Retinal pigment epithelial cell (primary cell): ENCODE data around the gene EXOSC10.

ENCODE experiments used
- DNase-seq: peaks from one replicate; pipeline ENCODE4 v3.0.0-alpha.2; 2010; ENCODE audit warnings: low read depth
- H3K4me3 ChIP-seq: 2 replicates; pipeline ENCODE4 v1.5.1; 2011; ENCODE audit warnings: mild to moderate bottlenecking, low read length, control low read depth, moderate library complexity
- CTCF ChIP-seq: conservative IDR thresholded peaks from 2 replicates; pipeline ENCODE4 v1.5.1; 2011; ENCODE audit warnings: low read depth, low read length, control low read depth, inconsistent platforms

EXOSC10 gene

DNA sequence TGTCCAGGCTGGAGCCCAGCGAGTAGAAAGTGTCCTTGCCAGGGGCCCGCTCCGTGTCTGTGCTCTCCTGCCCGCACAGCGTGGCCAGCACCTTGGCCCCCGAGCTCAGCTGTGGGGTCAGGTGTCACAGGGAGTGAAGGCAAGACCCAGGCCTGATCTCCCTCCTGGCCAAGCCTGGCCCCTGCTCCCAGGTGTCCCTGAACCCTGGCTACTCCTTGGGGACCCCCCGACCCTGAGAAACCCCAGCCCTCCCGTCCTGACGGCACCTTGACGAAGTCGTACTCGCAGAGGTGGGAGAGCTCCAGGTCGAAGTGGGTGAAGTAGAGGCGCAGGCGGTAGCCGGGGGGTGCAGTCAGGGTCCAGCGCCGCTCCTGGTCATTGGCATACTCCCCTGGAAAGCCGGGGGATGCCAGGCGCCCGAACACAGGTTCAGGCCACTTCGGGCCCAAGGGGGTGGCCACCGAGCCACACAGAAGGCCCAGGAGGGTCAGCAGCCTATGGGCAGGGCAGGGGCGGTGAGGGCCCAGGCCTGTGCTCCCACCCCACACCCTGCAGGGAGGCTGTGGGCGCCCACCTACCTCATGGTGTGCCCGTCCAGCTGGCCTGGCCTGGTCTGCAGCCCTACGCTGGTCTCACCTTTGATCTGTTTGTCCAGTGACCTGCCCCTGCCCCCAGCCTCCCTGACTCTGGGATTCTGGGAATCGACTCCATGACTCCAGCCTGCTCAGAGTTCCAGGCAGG, 52.9 kb downstream of the EXOSC10 start, which contains the start of gene MASP2:
TSS of gene MASP2 (minus strand) at position 615 of the 741 bp plus-strand sequence. CDS start at position 583, 32 bp downstream.
- no peak within 1 kb of the TSS for H3K4me3 ChIP-seq
- DNase-seq = no peak
- TF ChIP-seq CTCF = no peak

GRCh38 chr1:11046270-11046566, 53.5 kb downstream of the EXOSC10 start:
- no peak for TF ChIP-seq CTCF
- H3K4me3 ChIP-seq = no peak overlapping the region
- no peak for DNase-seq

DNA sequence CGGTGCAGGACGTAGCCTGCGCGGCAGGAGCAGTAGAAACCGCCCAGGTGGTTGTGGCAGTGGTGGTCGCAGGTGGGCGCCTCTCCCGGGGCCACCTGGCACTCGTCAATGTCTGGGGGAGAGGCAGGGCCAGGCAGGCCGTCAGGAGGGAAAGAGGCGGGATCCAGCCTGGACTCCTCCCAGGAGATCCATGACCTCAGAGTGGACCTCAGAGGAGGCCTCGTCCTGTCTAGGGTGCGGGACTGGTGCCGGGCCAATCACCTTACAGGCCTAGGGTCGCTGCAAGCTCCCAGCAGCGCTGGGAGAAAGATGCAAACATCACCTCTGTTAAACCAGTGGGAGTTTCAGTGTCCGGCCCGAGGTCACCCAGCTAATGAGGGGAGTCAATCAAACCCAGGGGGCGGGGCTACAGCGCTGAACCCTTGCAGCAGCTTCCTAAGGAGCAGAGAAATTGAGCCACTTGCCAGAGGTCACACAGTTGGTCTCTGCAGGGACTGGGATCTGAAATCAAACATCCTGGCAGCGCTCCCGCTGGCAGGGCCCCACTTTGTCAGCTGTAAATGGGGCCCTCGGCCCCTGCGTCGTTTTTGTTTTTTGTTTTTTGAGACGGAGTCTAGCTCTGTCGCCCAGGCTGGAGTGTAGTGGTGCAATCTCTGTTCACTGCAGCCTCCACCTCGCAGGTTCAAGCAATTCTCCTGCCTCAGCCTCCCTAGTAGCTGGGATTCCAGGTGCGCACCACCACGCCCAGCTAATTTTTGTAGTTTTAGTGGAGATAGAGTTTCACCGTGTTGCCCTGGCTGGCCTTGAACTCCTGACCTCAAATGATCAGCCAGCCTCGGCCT, 54.0 kb downstream of the EXOSC10 start:
- no peak for DNase-seq
- no peak overlapping the region for H3K4me3 ChIP-seq
- TF ChIP-seq CTCF = no peak

GRCh38 chr1:11044849-11045427, 54.7 kb downstream of the EXOSC10 start:
- no peak for DNase-seq
- no peak overlapping the region for H3K4me3 ChIP-seq
- TF ChIP-seq CTCF = no peak

GRCh38 chr1:11044086-11044848, 55.4 kb downstream of the EXOSC10 start:
- H3K4me3 ChIP-seq = no peak overlapping the region
- no peak for TF ChIP-seq CTCF
- no peak for DNase-seq

- no peak overlapping the region for H3K4me3 ChIP-seq
- DNase-seq = no peak
- no peak for TF ChIP-seq CTCF
These were observed 56.4 kb downstream of the EXOSC10 start for GRCh38 chr1:11042995-11043874.
